ENCODE measurements around the gene SLC15A4.

SLC15A4 gene

DNA sequence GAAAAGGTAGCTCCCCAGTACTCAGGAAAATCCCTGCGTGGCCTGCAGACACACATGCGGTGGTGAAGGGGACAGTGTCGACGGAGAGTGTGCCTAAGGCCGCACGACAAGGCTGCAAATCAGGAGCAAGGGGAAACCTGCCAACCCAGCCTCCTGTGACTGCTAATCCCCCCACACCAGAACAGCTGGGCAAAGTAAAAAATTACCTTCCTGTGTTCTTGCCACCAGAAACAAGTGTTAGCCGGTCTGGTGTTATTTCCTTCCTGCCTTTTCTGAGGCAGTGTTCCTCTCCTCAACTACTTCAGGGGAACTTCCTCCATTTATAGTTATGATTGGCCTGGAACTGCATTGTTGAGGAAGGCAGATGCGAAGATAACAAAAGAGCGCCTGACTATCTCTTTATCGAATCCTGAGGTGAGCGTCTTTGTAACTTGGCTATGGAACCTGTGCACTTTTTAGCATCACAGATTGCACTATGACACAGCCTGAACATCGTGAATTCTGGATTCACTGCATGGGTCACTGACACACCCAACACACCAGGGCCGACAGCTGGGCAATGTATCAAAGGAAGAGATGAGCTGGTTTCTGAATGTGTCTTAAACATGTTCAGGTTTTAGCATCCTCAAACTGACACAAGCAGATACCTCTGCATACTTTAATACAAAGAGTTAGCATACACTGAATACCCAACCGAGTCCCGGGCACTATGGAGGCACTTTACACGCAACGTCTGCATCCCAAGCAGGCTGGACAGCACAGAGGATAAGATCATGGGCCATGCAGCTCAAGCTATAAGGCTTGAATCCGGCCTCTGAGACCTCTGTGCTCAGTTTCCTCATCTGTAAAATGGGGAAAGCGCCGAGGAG is 28.9 kb downstream of the SLC15A4 start:
- DNase-seq, result peak in 1 of 14 donors; percentile 19

DNA sequence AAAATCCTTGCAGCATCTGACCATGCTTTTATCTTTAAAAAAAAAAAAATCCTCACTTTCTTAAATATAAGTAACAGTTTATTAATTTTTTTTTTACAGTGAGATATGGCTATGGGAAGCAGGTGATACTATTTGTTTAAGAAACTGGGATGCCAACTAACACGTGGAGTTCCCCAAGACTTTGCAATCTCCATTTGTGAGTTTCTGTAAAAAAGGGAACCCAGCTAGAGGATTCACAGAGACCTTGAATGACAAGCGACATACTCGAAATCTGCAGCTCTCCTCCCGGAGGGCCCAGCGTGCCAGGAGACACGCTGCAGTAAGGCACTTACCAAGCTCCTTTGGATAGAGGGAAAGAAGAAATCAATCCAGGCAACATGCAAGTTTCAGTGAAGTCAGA is 30.1 kb downstream of the SLC15A4 start:
- no peak for DNase-seq

- no peak for DNase-seq
Measured at GRCh38 chr12:128792881-128793280, 30.9 kb downstream of the SLC15A4 start.

DNA sequence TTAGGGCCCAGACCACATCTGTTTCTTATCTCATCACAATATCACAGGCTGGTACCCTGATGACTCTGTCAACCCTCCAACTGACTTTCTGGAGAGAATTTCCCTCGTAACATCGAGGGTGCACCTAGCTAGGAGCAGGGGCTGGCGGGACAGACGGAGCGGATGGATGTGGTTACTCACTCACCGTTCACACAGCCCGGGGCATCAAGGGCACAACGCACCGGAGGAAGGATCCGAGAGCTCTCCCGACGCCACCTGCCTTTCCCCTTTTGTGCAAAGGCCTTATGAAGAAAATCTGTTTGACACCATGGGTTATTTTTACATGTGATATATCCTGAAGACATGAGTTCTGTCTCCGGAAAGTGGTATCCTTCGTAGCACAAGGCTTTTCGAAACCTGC is 31.4 kb downstream of the SLC15A4 start:
- no peak for DNase-seq

GRCh38 chr12:128791395-128792322 is 32.1 kb downstream of the SLC15A4 start:
- no peak for DNase-seq

- no peak for DNase-seq
Measured at GRCh38 chr12:128790653-128791373, 32.9 kb downstream of the SLC15A4 start.

DNA sequence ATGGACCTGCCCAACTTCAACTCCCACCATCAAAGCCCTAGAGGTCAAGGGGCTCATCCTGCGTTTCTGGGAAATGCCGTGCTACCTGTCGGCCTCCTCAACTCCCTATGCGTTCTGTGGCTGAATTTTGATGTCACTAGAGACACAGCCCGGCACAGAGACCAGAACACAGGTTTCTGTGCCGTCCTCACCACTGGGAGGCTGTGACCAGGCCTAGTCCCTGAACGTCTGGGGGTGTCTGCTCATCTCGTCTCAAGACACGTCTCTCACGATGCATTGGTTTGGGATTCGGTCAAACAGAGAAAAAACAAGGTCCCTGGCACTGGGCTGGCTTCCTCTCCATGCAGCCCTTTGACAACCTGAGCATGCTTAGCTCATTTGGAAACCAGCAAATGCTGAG is 33.5 kb downstream of the SLC15A4 start:
- DNase-seq, result no peak

DNA sequence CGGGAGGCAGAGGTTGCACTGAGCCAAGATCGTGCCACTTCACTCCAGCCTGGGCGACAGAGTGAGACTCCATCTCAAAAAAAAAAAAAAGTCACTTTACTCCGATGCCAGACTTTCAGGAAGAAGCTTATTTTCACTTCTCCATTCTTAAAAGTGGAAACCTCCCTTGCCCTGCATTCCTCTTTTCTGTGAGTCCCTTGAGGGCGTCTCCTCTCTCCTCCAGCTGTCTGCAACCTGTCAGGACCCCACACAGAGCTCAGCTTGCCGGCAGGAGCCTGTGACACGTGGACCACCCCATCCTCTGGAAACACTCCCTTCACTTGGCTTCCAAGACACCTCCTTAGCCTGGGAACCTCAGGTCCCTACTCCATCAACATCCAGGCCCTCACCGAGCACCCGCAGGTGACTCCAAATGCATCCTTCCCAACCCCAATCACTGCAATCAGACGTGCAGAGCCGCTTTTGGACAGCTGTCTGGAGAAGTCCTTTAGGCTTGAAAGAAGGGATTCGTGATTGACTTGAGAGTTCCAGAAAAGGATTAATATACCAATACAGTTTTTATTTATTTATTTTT is 34.3 kb downstream of the SLC15A4 start:
- DNase-seq, result no peak

DNA sequence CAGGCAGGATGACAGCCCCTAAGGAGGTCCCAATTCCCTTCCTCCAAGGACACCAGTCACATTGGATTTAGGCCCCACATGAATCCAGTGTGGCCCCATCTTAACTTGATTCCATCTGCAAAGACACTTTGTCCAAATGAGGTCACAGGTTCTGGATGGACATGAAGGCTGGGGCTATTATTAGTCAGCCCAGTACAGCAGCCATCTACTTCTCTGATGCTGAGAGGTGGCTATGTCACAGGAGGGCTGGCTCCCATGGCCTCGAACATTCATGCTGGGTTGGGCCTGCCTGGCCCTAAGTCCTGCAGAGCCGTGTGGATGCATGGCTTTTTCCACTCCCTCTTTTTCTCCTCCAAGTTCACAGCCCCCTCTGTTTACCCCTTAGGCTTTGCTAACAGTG is 35.9 kb downstream of the SLC15A4 start:
- no peak for DNase-seq

GRCh38 chr12:128786741-128787391 is 36.9 kb downstream of the SLC15A4 start:
- DNase-seq, result no peak

DNA sequence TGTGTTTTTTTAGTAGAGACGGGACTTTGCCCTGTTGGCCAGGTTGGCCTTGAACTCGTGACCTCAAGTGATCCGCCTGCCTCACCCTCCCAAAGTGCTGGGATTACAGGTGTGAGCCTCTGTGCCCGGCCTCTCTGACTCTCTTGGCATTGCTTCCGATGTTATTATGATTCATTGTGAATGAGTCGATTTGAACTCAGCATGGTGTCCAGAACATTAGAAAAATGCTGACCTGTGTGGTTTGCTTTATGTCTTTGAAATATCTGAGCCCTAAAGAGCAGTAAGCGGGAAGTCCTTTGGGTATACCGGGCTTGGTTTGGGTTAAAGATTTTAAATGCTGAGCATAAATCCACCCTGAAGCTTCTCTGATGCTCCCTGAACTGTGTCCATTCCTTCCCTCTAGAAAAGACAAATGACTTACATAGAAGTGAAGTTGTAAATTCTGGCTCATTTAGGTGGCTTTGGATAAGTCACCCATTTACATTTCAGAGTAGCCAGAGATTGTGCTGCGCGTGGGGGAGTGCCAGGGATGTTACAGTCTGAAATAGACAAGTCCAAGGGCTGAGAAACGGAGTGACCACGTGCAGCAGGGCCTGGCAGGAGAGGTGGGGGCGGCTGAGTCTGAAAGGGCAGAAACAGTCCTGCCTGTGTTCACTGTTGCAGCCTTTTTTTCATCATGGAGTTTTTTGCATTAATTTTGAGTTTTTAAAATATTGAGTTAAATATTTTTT is 39.6 kb downstream of the SLC15A4 start:
- no peak for DNase-seq

GRCh38 chr12:128783129-128783574 is 40.6 kb downstream of the SLC15A4 start:
- no peak for DNase-seq

GRCh38 chr12:128779901-128780300 is 43.9 kb downstream of the SLC15A4 start:
- DNase-seq, result no peak

- DNase-seq, result no peak
Measured at GRCh38 chr12:128772249-128772648, 51.5 kb downstream of the SLC15A4 start.

- DNase-seq, result no peak
Measured at GRCh38 chr12:128771681-128772080, 52.1 kb downstream of the SLC15A4 start.

DNA sequence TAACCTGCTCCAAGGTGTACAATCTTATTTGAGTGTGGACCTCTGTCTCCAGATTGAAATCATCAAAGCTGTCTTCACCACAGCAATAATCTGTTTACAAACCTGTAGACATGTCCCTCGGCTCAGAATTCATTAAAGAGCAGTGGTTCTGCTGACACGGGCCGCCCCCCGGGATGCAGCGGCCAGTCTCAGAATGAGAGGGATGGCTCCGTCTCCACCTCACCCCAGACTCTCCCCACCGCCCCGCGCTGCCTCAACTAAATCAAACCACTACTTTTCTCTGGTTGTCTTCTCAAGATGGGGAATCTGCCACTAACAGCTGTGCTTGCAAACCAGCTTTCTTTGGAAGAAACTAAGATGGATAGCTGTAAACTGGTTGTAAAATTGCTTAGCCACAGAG is 56.2 kb downstream of the SLC15A4 start:
- no peak for DNase-seq

- DNase-seq, result no peak
Measured at GRCh38 chr12:128766738-128767501, 56.8 kb downstream of the SLC15A4 start.

DNA sequence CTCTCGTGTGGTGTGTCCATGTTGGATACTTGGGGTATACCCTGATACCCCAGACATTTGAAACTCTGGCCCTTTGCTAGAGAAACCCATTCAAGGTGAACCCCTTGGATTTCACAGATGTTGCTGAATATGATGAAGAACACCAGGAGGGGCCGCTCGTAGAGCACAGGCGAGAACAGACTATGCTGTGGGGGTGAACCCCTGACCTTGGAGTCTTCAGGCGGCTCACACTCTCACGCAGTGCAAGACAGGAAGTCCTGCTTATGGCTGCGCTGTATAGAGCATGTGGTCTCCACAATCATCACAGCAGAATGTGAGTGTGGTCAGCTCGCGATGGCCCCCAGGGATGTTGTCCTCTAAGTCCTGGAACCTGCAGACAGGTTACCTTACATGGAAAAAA is 60.4 kb downstream of the SLC15A4 start:
- DNase-seq, result no peak

- no peak for DNase-seq
Measured at GRCh38 chr12:128761379-128761790, 62.4 kb downstream of the SLC15A4 start.

DNA sequence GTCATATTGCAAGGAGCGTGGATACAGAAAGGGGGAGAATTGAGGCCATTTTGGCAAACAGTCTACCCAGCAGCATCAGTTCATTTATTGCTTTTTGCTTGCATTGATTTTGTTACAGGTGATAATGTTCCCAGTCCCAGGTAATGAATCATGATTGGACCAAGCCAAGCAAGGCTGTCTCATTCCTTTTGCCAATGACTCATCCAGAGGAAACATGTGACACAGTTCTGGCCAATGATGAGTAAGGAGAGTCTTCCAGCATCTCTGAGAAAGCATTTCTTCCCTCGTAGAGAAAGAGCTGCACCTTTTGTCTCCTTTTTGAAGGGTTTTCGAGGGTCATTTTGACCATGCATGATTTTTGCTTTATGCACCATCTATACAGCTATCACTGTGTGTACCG is 68.2 kb downstream of the SLC15A4 start:
- DNase-seq, result no peak

Data from C1 segment of cervical spinal cord (tissue), 14 donors.